ENCODE measurements around the gene CST7.
"Not testable (repeated sequence)": the region's sequence is repeated elsewhere in the genome, so short reads cannot be mapped to it uniquely, and the experiment has no call there.

Gene CST7

DNA sequence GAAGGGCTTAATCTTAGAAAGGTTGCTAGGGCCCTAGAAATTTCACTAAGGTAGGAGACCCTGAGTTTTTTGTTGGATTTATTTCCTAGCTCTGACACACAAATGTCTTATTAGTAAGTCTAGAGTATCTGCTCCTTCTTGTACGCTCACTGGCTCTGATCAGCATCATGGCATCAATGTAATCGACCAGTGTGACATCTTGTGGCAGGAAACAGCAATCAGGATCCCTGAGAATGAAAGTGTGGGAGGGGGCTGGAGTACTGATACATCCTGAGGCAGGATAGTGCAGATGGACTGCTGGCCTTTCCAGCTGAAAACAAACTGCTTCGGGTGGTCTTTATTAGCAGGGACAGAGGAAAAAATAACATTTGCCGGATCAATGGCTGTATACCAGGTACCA lies 10.0 kb upstream of the CST7 start:
- ChIA-PET POLR2A (interaction anchor here (0.6 kb wide), 1 partner anchor 16 kb away, joined by 3 read pairs; no protein-coding TSS in a partner anchor), CTCF (interaction anchor here (1.6 kb wide), 1 partner anchor 9 kb away, joined by 4 read pairs; no protein-coding TSS in a partner anchor)
- H3K4me3 ChIP-seq (ENCODE audit: control insufficient read depth in 1 of 7, extremely low read depth in 1 of 7, insufficient read depth in 4 of 7, low read depth in 2 of 7, low read length in 6 of 7): no peak overlapping the region

DNA sequence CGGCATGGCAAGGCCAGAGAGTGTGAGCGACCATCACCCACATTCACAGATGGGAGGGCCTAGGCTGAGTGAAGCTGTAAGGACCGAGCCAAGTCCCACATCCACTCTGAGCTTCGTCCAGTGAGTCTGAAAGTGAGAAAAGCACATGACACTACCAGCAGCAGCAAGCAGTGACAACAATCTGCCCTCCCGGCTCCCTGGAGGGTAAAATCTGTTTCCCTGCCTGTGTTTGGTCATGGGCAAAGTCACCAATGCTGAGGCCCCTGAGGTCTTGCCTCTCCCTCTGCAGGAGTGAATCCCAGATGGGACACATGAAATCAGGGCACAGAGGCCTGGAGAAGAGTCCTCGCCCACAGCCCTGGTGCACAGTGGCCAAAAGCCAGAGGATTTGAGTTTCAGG lies 6.4 kb upstream of the CST7 start:
- POLR2A ChIA-PET: no interaction called here
- CTCF ChIA-PET: interaction anchor here (1.1 to 1.6 kb wide), 2 partner anchors 10 to 12 kb away, joined by 3 to 5 read pairs; no protein-coding TSS in a partner anchor
- H3K27ac ChIP-seq (ENCODE audit: insufficient read depth in 1 of 2, low read depth in 1 of 2, low read length in 2 of 2, poor library complexity in 1 of 2, severe bottlenecking in 2 of 2): no peak overlapping the region
- no peaks in the 10 kb centered on the region for H3K4me1 ChIP-seq (ENCODE audit: control extremely low read depth in 1 of 4, control insufficient read depth in 4 of 4, insufficient read depth in 4 of 4, low read length in 3 of 4)
- H3K27me3 ChIP-seq (replicated peaks in 2 of 5; ENCODE audit: control insufficient read depth in 4 of 5, insufficient read depth in 5 of 5, low read length in 4 of 5): no peaks in the 10 kb centered on the region
- H3K36me3 ChIP-seq (ENCODE audit: control insufficient read depth in 4 of 4, insufficient read depth in 4 of 4, low read length in 3 of 4): no peaks in the 10 kb centered on the region
- no peak overlapping the region for H3K4me3 ChIP-seq (ENCODE audit: control insufficient read depth in 1 of 7, extremely low read depth in 1 of 7, insufficient read depth in 4 of 7, low read depth in 2 of 7, low read length in 6 of 7)
- H3K9me3 ChIP-seq (ENCODE audit: control extremely low read depth in 1 of 5, control insufficient read depth in 4 of 5, insufficient read depth in 2 of 5, low read depth in 1 of 5, low read length in 4 of 5): peaks cover 4 to 37% (median 14%) of the 10 kb centered on the region in 5 experiments
- DNase-seq: no peak
- WGBS (ENCODE audit: insufficient coverage): 90% methylated on average over 6 of the region's 6 CpGs

More for the DNA sequence above, 10.0 kb upstream of the CST7 start:
- DNase-seq: no peak
- H3K27ac ChIP-seq (ENCODE audit: insufficient read depth in 1 of 2, low read depth in 1 of 2, low read length in 2 of 2, poor library complexity in 1 of 2, severe bottlenecking in 2 of 2): no peak overlapping the region
- H3K27me3 ChIP-seq (replicated peaks in 2 of 5; ENCODE audit: control insufficient read depth in 4 of 5, insufficient read depth in 5 of 5, low read length in 4 of 5): no peaks in the 10 kb centered on the region
- 76% methylated on average over 4 of the region's 4 CpGs for whole genome bisulfite sequencing (ENCODE audit: insufficient coverage)
- H3K4me1 ChIP-seq (ENCODE audit: control extremely low read depth in 1 of 4, control insufficient read depth in 4 of 4, insufficient read depth in 4 of 4, low read length in 3 of 4): peaks cover 0 to 4% (median 0%) of the 10 kb centered on the region in 4 experiments
- H3K36me3 ChIP-seq (ENCODE audit: control insufficient read depth in 4 of 4, insufficient read depth in 4 of 4, low read length in 3 of 4): no peaks in the 10 kb centered on the region
- peaks cover 4 to 37% (median 14%) of the 10 kb centered on the region in 5 experiments for H3K9me3 ChIP-seq (ENCODE audit: control extremely low read depth in 1 of 5, control insufficient read depth in 4 of 5, insufficient read depth in 2 of 5, low read depth in 1 of 5, low read length in 4 of 5)

DNA sequence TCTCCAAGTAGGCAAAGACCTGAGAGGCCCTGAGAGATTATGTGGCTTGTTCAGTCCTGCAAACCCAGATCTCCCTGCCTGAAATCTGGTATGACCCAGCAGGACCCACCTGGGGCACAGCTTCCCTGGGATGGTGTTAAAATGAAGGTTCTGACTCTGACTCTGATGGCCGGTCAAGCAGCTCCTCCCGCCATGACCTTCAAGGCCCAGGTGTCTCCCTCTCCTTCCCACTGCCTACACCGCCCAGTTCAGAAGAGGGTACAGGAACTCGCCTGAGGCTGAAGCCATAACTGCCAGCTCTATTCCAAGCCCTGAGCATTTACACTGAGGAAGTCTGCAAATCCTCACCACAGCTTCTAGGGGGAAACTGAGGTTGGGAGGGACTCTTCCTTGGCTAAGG lies 5.9 kb upstream of the CST7 start:
- Histone ChIP-seq H3K27me3 (replicated peaks in 2 of 5; ENCODE audit: control insufficient read depth in 4 of 5, insufficient read depth in 5 of 5, low read length in 4 of 5) (no peaks in the 10 kb centered on the region), H3K4me3 (ENCODE audit: control insufficient read depth in 1 of 7, extremely low read depth in 1 of 7, insufficient read depth in 4 of 7, low read depth in 2 of 7, low read length in 6 of 7) (no peak overlapping the region), H3K36me3 (ENCODE audit: control insufficient read depth in 4 of 4, insufficient read depth in 4 of 4, low read length in 3 of 4) (no peaks in the 10 kb centered on the region), H3K4me1 (ENCODE audit: control extremely low read depth in 1 of 4, control insufficient read depth in 4 of 4, insufficient read depth in 4 of 4, low read length in 3 of 4) (no peaks in the 10 kb centered on the region), H3K27ac (ENCODE audit: insufficient read depth in 1 of 2, low read depth in 1 of 2, low read length in 2 of 2, poor library complexity in 1 of 2, severe bottlenecking in 2 of 2) (no peak overlapping the region), H3K9me3 (ENCODE audit: control extremely low read depth in 1 of 5, control insufficient read depth in 4 of 5, insufficient read depth in 2 of 5, low read depth in 1 of 5, low read length in 4 of 5) (peaks cover 4 to 37% (median 14%) of the 10 kb centered on the region in 5 experiments)
- no peak for DNase-seq
- ChIA-PET CTCF (interaction anchor here (1.6 kb wide), 1 partner anchor 11 kb away, joined by 5 read pairs; no protein-coding TSS in a partner anchor), POLR2A (no interaction called here)
- WGBS (ENCODE audit: insufficient coverage): 86% methylated on average over 4 of the region's 4 CpGs

DNA sequence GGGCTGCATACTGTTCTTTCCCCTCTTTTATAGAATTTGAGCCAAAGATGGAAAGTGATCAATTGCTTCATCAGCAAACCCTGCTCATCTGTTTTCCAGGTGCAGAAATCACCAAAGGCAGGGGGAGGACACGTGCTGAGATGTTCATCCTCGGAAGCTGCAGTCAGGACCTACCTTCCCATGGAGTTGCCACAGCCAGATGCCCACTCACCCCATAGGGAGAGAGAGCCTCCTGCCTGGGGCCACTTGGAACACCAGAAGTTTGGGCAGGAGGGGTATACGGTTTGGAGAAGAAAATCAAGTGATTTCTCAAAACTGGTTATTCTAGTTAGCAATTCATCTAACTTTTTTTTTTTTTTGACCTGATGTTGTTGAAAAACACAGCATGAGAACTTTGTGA lies 5.3 kb upstream of the CST7 start:
- H3K36me3 ChIP-seq (ENCODE audit: control insufficient read depth in 4 of 4, insufficient read depth in 4 of 4, low read length in 3 of 4): no peaks in the 10 kb centered on the region
- ChIA-PET CTCF (interaction anchor here (1.6 kb wide), 1 partner anchor 11 kb away, joined by 5 read pairs; no protein-coding TSS in a partner anchor), POLR2A (no interaction called here)
- peaks cover 0 to 3% (median under 1%) of the 10 kb centered on the region in 4 experiments for H3K4me1 ChIP-seq (ENCODE audit: control extremely low read depth in 1 of 4, control insufficient read depth in 4 of 4, insufficient read depth in 4 of 4, low read length in 3 of 4)
- H3K27me3 ChIP-seq (replicated peaks in 2 of 5; ENCODE audit: control insufficient read depth in 4 of 5, insufficient read depth in 5 of 5, low read length in 4 of 5): no peaks in the 10 kb centered on the region
- no peak for DNase-seq
- WGBS (ENCODE audit: insufficient coverage): no CpG with 5 or more reads among the region's 3 CpGs
- H3K9me3 ChIP-seq (ENCODE audit: control extremely low read depth in 1 of 5, control insufficient read depth in 4 of 5, insufficient read depth in 2 of 5, low read depth in 1 of 5, low read length in 4 of 5): peaks cover 4 to 37% (median 14%) of the 10 kb centered on the region in 5 experiments
- H3K27ac ChIP-seq (ENCODE audit: insufficient read depth in 1 of 2, low read depth in 1 of 2, low read length in 2 of 2, poor library complexity in 1 of 2, severe bottlenecking in 2 of 2): no peak overlapping the region
- no peak overlapping the region for H3K4me3 ChIP-seq (ENCODE audit: control insufficient read depth in 1 of 7, extremely low read depth in 1 of 7, insufficient read depth in 4 of 7, low read depth in 2 of 7, low read length in 6 of 7)

DNA sequence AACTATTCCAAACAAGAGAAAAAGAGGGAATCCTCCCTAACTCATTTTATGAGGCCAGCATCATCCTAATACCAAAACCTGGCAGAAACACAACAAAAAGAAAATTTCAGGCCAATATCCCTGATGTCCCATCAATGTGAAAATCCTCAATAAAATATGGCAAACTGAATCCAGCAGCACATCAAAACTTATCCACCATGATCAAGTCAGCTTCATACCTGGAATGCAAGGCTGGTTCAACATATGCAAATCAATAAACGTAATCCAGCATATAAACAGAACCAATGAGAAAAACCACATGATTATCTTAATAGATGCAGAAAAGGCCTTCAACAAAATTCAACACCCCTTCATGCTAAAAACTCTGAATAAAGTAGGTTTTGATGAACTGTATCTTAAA lies 2.7 kb upstream of the CST7 start:
- H3K4me3 ChIP-seq (ENCODE audit: control insufficient read depth in 1 of 7, extremely low read depth in 1 of 7, insufficient read depth in 4 of 7, low read depth in 2 of 7, low read length in 6 of 7); H3K27ac ChIP-seq (ENCODE audit: insufficient read depth in 1 of 2, low read depth in 1 of 2, low read length in 2 of 2, poor library complexity in 1 of 2, severe bottlenecking in 2 of 2); H3K27me3 ChIP-seq (replicated peaks in 2 of 5; ENCODE audit: control insufficient read depth in 4 of 5, insufficient read depth in 5 of 5, low read length in 4 of 5); POLR2A ChIA-PET; CTCF ChIA-PET; H3K36me3 ChIP-seq (ENCODE audit: control insufficient read depth in 4 of 4, insufficient read depth in 4 of 4, low read length in 3 of 4); DNase-seq: not testable (repeated sequence)
- WGBS (ENCODE audit: insufficient coverage): 100% methylated on average over 1 of the region's 1 CpG
- Histone ChIP-seq H3K4me1 (ENCODE audit: control extremely low read depth in 1 of 4, control insufficient read depth in 4 of 4, insufficient read depth in 4 of 4, low read length in 3 of 4) (peaks cover 0 to 28% (median 25%) of the 10 kb centered on the region in 4 experiments), H3K9me3 (ENCODE audit: control extremely low read depth in 1 of 5, control insufficient read depth in 4 of 5, insufficient read depth in 2 of 5, low read depth in 1 of 5, low read length in 4 of 5) (peaks cover 2 to 23% (median 9%) of the 10 kb centered on the region in 5 experiments)

DNA sequence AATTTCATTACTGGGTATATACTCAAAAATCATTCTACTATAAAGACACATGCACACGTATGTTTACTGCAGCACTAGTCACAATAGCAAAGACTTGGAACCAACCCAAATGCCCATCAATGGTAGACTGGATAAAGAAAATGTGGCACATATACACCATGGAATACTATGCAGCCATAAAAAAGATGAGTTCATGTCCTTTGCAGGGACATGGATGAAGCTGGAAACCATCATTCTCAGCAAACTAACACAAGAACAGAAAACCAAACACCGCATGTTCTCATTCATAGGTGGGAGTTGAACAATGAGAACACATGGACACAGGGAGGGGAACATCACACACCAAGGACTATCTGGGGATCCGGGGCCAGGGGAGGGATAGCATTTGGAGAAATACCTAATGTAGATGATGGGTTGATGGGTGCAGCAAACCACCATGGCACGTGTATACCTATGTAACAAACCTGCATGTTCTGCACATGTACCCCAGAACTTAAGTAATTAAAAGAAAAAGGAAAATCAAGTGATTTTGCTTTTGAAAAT lies 602 bp upstream of the CST7 start:
- DNase-seq, POLR2A ChIA-PET: not testable (repeated sequence)

DNA sequence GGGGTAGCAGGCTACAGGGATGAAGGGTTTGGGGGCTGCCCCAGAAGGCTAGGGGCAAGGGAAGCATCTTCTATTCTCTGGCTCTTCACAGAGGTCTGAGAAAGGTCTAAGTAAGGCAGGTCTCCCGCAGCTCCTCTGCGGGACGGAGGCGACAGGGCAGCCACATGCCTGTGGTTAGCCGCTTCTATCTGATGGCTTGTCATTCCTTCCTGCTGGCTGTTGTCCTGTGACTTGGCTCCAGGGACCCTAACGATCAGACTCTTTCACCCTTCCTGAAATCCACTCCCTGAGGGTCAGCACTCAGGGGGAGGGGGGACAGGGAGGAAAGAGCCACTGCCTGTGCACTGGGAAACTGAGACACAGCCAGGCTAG lies 673 bp downstream of the CST7 start:
- H3K4me3 ChIP-seq (ENCODE audit: control insufficient read depth in 1 of 7, extremely low read depth in 1 of 7, insufficient read depth in 4 of 7, low read depth in 2 of 7, low read length in 6 of 7): peak overlapping the region in 3 of 7 experiments; percentile 45 to 57 (median 53)
- DNase-seq: peak; percentile 32 to 80 (median 71)
- H3K4me1 ChIP-seq (ENCODE audit: control extremely low read depth in 1 of 4, control insufficient read depth in 4 of 4, insufficient read depth in 4 of 4, low read length in 3 of 4): peaks cover 0 to 45% (median 32%) of the 10 kb centered on the region in 4 experiments
- CTCF ChIA-PET: interaction anchor here (1.0 kb wide), 1 partner anchor 10 kb away, joined by 3 read pairs; no protein-coding TSS in a partner anchor
- H3K36me3 ChIP-seq (ENCODE audit: control insufficient read depth in 4 of 4, insufficient read depth in 4 of 4, low read length in 3 of 4): peaks cover 0 to 11% (median 1%) of the 10 kb centered on the region in 4 experiments
- no peaks in the 10 kb centered on the region for H3K27me3 ChIP-seq (replicated peaks in 2 of 5; ENCODE audit: control insufficient read depth in 4 of 5, insufficient read depth in 5 of 5, low read length in 4 of 5)
- H3K27ac ChIP-seq (ENCODE audit: insufficient read depth in 1 of 2, low read depth in 1 of 2, low read length in 2 of 2, poor library complexity in 1 of 2, severe bottlenecking in 2 of 2): no peak overlapping the region
- POLR2A ChIA-PET: no interaction called here
- WGBS (ENCODE audit: insufficient coverage): 0% methylated on average over 5 of the region's 6 CpGs
- peaks cover 0 to 5% (median 0%) of the 10 kb centered on the region in 5 experiments for H3K9me3 ChIP-seq (ENCODE audit: control extremely low read depth in 1 of 5, control insufficient read depth in 4 of 5, insufficient read depth in 2 of 5, low read depth in 1 of 5, low read length in 4 of 5)

More for the DNA sequence above, 602 bp upstream of the CST7 start:
- WGBS (ENCODE audit: insufficient coverage): no CpG with 5 or more reads among the region's 4 CpGs
- not testable (repeated sequence) for H3K4me3 ChIP-seq (ENCODE audit: control insufficient read depth in 1 of 7, extremely low read depth in 1 of 7, insufficient read depth in 4 of 7, low read depth in 2 of 7, low read length in 6 of 7); H3K27me3 ChIP-seq (replicated peaks in 2 of 5; ENCODE audit: control insufficient read depth in 4 of 5, insufficient read depth in 5 of 5, low read length in 4 of 5); H3K27ac ChIP-seq (ENCODE audit: insufficient read depth in 1 of 2, low read depth in 1 of 2, low read length in 2 of 2, poor library complexity in 1 of 2, severe bottlenecking in 2 of 2); H3K36me3 ChIP-seq (ENCODE audit: control insufficient read depth in 4 of 4, insufficient read depth in 4 of 4, low read length in 3 of 4); H3K9me3 ChIP-seq (ENCODE audit: control extremely low read depth in 1 of 5, control insufficient read depth in 4 of 5, insufficient read depth in 2 of 5, low read depth in 1 of 5, low read length in 4 of 5)
- H3K4me1 ChIP-seq (ENCODE audit: control extremely low read depth in 1 of 4, control insufficient read depth in 4 of 4, insufficient read depth in 4 of 4, low read length in 3 of 4): peaks cover 0 to 45% (median 32%) of the 10 kb centered on the region in 4 experiments
- CTCF ChIA-PET: interaction anchor here (0.9 kb wide), 1 partner anchor 17 kb away, joined by 3 read pairs; no protein-coding TSS in a partner anchor

Data from common myeloid progenitor, CD34-positive (primary cell).